Cardiac muscle cell (in vitro differentiated cells and primary cell): Measurements from ENCODE around the gene MORN5. TPM values are rescaled to one million over a fixed set of nuclear protein-coding genes. Genes with fewer than 3 reads are reported as not detected.

Experiments used
- DNase-seq, 2 donors: peaks; one replicate each; pipeline versions ENCODE4 v3.0.0 to v3.0.0-alpha.2; 2010 to 2017; ENCODE audit warnings: low read depth in 1 of 2, low spot score in 1 of 2
- H3K27ac ChIP-seq: fragments of 200-600 bp; sonication (generic); 2 replicates; pipeline ENCODE4 v1.5.1; 2016
- H3K27me3 ChIP-seq: fragments of 200-600 bp; sonication (generic); 2 replicates; pipeline ENCODE4 v1.6.0; 2016; ENCODE audit warnings: control low read depth
- H3K36me3 ChIP-seq: fragments of 200-600 bp; sonication (generic); 2 replicates; pipeline ENCODE4 v1.5.1; 2016; ENCODE audit warnings: control low read depth
- H3K4me1 ChIP-seq: fragments of 200-600 bp; sonication (generic); 2 replicates; pipeline ENCODE4 v1.8.1; 2017; ENCODE audit warnings: low read depth, mild to moderate bottlenecking, mixed run types
- H3K4me3 ChIP-seq: fragments of 200-600 bp; sonication (generic); 2 replicates; pipeline ENCODE4 v1.5.1; 2016; ENCODE audit warnings: mild to moderate bottlenecking
- H3K9me3 ChIP-seq: fragments of 200-600 bp; sonication (generic); 2 replicates; pipeline ENCODE4 v1.5.1; 2017; ENCODE audit warnings: low read depth, mild to moderate bottlenecking, control low read depth
- polyA plus RNA-seq: library from polyadenylated mRNA; unstranded; fragments of >200 nt; fragmentation: Nextera tagmentation; extraction: Ambion mirVana; gene quantifications from 2 replicates; pipeline ENCODE4 v1.2.1, GENCODE V29; 2016
- total RNA-seq: library from RNA; depleted of rRNA; stranded (reverse); fragments of >200 nt; gene quantifications from 2 replicates; pipeline ENCODE4 v1.2.3, GENCODE V29; 2016
- TF ChIP-seq, protein P1 (sequence below): IDR thresholded peaks from 2 replicates; pipeline ENCODE4 v1.5.1; 2012; ENCODE audit warnings: low read depth, mild to moderate bottlenecking, low read length

The MORN5 gene
- total and polyA plus RNA-seq, 2 experiments from 2014 or later, result not detected

DNA sequence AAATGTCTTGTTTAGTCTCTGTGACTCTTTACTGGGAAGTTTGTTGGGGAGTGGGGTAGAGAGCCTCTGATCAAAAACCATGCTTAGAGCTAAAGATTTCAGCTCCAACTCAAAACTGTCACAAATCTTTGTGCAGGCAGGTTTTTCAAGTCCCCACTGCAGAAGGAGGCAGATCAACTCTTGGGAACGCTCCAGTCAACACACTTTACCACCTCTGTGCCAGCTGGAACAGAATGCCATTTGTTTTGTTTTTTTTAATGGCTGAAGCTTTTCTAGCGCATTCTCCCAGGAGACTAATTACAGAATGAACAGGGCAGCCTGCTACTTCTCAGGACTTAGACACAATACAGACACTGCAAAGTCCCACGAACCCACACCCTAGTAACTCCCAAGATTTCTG lies 87.0 kb downstream of the MORN5 start:
- TF ChIP-seq, protein P1, sequence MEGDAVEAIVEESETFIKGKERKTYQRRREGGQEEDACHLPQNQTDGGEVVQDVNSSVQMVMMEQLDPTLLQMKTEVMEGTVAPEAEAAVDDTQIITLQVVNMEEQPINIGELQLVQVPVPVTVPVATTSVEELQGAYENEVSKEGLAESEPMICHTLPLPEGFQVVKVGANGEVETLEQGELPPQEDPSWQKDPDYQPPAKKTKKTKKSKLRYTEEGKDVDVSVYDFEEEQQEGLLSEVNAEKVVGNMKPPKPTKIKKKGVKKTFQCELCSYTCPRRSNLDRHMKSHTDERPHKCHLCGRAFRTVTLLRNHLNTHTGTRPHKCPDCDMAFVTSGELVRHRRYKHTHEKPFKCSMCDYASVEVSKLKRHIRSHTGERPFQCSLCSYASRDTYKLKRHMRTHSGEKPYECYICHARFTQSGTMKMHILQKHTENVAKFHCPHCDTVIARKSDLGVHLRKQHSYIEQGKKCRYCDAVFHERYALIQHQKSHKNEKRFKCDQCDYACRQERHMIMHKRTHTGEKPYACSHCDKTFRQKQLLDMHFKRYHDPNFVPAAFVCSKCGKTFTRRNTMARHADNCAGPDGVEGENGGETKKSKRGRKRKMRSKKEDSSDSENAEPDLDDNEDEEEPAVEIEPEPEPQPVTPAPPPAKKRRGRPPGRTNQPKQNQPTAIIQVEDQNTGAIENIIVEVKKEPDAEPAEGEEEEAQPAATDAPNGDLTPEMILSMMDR, result no peak
- Histone ChIP-seq H3K4me1 (no peaks in the 10 kb centered on the region), H3K9me3 (no peaks in the 10 kb centered on the region), H3K36me3 (peaks cover 65% of the 10 kb centered on the region), H3K27ac (no peak overlapping the region), H3K27me3 (no peaks in the 10 kb centered on the region), H3K4me3 (no peak overlapping the region)
- no peak for DNase-seq

DNA sequence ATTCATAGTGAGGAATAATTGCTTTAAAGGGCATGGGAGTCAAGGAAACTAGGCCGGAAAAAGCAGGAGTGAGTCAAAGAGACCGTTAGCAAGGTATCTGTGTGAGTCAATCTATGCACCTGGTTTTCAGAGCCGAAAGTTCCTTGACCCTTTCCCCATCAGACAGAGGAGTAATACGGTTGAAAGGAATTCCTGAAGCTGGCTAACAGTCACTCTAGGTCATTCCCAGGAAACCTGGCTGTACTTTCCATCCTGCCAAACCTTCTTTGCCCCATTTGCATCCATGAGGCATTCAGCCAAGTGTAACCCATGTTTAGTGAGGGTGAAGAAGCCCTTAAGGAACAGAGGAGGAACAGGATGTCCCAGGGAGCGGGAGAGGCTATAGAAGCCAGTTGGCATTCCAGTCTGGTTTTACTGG lies 88.7 kb downstream of the MORN5 start:
- H3K36me3 ChIP-seq, result peaks cover 52% of the 10 kb centered on the region
- no peak overlapping the region for H3K4me3 ChIP-seq
- H3K27ac ChIP-seq, result no peak overlapping the region
- DNase-seq, result no peak
- H3K9me3 ChIP-seq, result no peaks in the 10 kb centered on the region
- no peaks in the 10 kb centered on the region for H3K27me3 ChIP-seq
- H3K4me1 ChIP-seq, result no peaks in the 10 kb centered on the region
- TF ChIP-seq, protein P1, result no peak

Other genes starting within 250 kb of the MORN5 start
- 3.6 and 4.7 TPM in 2 replicates for gene TTLL11, start 66.6 kb upstream of the MORN5 start, total RNA-seq
- 2.6 and 6.7 TPM in 2 replicates for gene TTLL11, start 66.6 kb upstream of the MORN5 start, polyA plus RNA-seq
- 86.9 and 116 TPM in 2 replicates for gene NDUFA8, start 129 bp upstream of the MORN5 start, total RNA-seq
- gene NDUFA8, start 129 bp upstream of the MORN5 start, polyA plus RNA-seq, result 287 and 336 TPM in 2 replicates
- gene LHX6, start 69.0 kb downstream of the MORN5 start, total RNA-seq, result 0.12 and 0.14 TPM in 2 replicates
- gene LHX6, start 69.0 kb downstream of the MORN5 start, polyA plus RNA-seq, result not detected in 2 replicates
- gene RBM18, start 104.9 kb downstream of the MORN5 start, total RNA-seq, result 5.4 and 5.6 TPM in 2 replicates
- 16.7 and 28.2 TPM in 2 replicates for gene RBM18, start 104.9 kb downstream of the MORN5 start, polyA plus RNA-seq
- gene MRRF, start 105.0 kb downstream of the MORN5 start, total RNA-seq, result 41.0 and 44.4 TPM in 2 replicates
- gene MRRF, start 105.0 kb downstream of the MORN5 start, polyA plus RNA-seq, result 45.3 and 45.5 TPM in 2 replicates
- 0.74 and 1.2 TPM in 2 replicates for gene PTGS1, start 211.1 kb downstream of the MORN5 start, total RNA-seq
- 1.4 TPM in 1 of 2 replicates, not detected in the other for gene PTGS1, start 211.1 kb downstream of the MORN5 start, polyA plus RNA-seq